Lower lobe of right lung (tissue), 2 donors: ENCODE data around the gene ZFTA. TPM values are rescaled to one million over a fixed set of nuclear protein-coding genes. Genes with fewer than 3 reads are reported as not detected.
"Not testable (repeated sequence)": the region's sequence is repeated elsewhere in the genome, so short reads cannot be mapped to it uniquely, and the experiment has no call there.

Experiments used
- ATAC-seq, 2 donors: fragments of 200-7000 bp; cut with Tn5 transposase; one replicate each; pipeline ENCODE4 v1.9.1; 2020 to 2022; ENCODE audit warnings: mild to moderate bottlenecking in 2 of 2, moderate library complexity in 2 of 2
- DNase-seq: peaks from one replicate; pipeline ENCODE4 v3.0.0-alpha.2; 2020
- H3K27ac ChIP-seq: fragments of 200-600 bp; one replicate; pipeline ENCODE4 v1.8.0; 2022
- H3K27me3 ChIP-seq: fragments of 200-600 bp; one replicate; pipeline ENCODE4 v1.8.0; 2022; ENCODE audit warnings: low read depth
- H3K36me3 ChIP-seq: fragments of 200-600 bp; one replicate; pipeline ENCODE4 v1.8.0; 2022; ENCODE audit warnings: mild to moderate bottlenecking
- H3K4me1 ChIP-seq: fragments of 200-600 bp; one replicate; pipeline ENCODE4 v1.8.0; 2022
- H3K4me3 ChIP-seq: fragments of 200-600 bp; one replicate; pipeline ENCODE4 v1.8.0; 2022; ENCODE audit warnings: mild to moderate bottlenecking
- H3K9me3 ChIP-seq: fragments of 200-600 bp; one replicate; pipeline ENCODE4 v1.8.0; 2022
- CTCF ChIP-seq: fragments of 200-600 bp; IDR thresholded peaks from one replicate; pipeline ENCODE4 v1.8.0; 2022; ENCODE audit warnings: antibody characterized with exemption, mild to moderate bottlenecking
- intact Hi-C: fragments of 100-400 bp; cut with DNase I; formaldehyde crosslinking; loops from one replicate; pipeline ENCODE4 v1.11.0; 2022
- total RNA-seq: library from RNA; stranded (reverse); fragmentation: NEBNext Ultra II Directional; extraction: Animal tissue kit (Norgen Biotek cat#: 25700); gene quantifications from one replicate; pipeline ENCODE4 v1.2.1, GENCODE V29; 2021
- donor health status: DM: no; HTN: yes; CAD: no; lungs with severe emphysema.

ZFTA gene
- total RNA-seq, 1 donor from 2014 or later = 9.3 TPM

DNA sequence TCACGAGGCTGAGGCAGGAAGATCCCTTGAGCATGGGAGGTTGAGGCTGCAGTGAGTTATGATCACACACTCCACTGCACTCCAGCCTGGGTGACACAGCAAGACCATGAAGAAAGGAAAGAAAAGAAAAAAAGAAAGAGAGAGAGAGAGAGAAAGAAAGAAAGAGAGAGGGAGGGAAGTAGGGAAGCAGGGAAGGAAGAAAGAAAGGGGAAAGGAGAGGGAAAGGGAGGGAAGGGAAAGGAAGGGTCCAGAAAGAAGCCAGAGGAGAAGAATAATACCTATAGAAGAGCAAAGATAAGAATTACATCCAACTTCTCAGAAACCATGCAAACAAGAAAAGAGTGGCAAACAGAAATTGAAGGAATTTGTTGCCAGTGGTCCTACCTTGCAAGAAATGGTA is 17.2 kb upstream of the ZFTA start:
- no peak for TF ChIP-seq CTCF
- H3K4me1 ChIP-seq = no peaks in the 10 kb centered on the region
- no peak for ATAC-seq
- H3K36me3 ChIP-seq = no peaks in the 10 kb centered on the region
- H3K9me3 ChIP-seq = no peaks in the 10 kb centered on the region
- H3K4me3 ChIP-seq = no peak overlapping the region
- H3K27me3 ChIP-seq = no peaks in the 10 kb centered on the region
- no peak overlapping the region for H3K27ac ChIP-seq
- intact Hi-C loops = no loop called here
- no peak for DNase-seq

- intact Hi-C loops = no loop called here
- Histone ChIP-seq H3K27me3 (no peaks in the 10 kb centered on the region), H3K36me3 (no peaks in the 10 kb centered on the region), H3K27ac (no peak overlapping the region), H3K9me3 (no peaks in the 10 kb centered on the region), H3K4me3 (no peak overlapping the region), H3K4me1 (no peaks in the 10 kb centered on the region)
- ATAC-seq (peak; percentile 56 to 77), DNase-seq (peak; percentile 57)
- no peak for TF ChIP-seq CTCF
Observed at GRCh38 chr11:63783925-63784592, 15.5 kb upstream of the ZFTA start.

- no peaks in the 10 kb centered on the region for H3K4me1 ChIP-seq
- intact Hi-C loops = no loop called here
- H3K36me3 ChIP-seq = no peaks in the 10 kb centered on the region
- H3K27me3 ChIP-seq = no peaks in the 10 kb centered on the region
- TF ChIP-seq CTCF = no peak
- ATAC-seq (no peak), DNase-seq (no peak)
- no peak overlapping the region for H3K4me3 ChIP-seq
- H3K27ac ChIP-seq = no peak overlapping the region
- H3K9me3 ChIP-seq = no peaks in the 10 kb centered on the region
Observed at GRCh38 chr11:63782749-63783148, 14.2 kb upstream of the ZFTA start.

GRCh38 chr11:63779039-63779438 is 10.5 kb upstream of the ZFTA start:
- no peak for TF ChIP-seq CTCF
- H3K4me3 ChIP-seq = no peak overlapping the region

DNA sequence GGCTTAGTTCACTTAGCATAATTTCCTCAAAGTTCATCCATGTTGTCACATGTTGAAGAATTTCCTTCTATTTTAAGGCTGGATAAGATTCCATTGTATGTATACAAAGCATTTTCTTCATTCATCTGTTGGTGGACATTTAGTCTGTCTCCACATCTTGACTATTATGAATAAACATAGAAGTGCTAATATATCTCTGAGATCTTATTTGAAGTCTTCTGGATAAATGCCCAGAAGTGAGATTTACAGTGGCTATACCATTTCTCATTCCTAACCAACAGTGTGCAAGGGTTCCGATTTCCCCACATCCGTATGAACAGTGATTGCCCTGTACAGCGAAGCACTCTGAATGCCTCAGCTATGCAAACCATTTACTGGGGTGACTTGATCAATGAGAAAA is 6.6 kb upstream of the ZFTA start:
- H3K27ac ChIP-seq = no peak overlapping the region
- DNase-seq (no peak), ATAC-seq (no peak)
- no peak overlapping the region for H3K4me3 ChIP-seq
- no peaks in the 10 kb centered on the region for H3K27me3 ChIP-seq
- H3K4me1 ChIP-seq = no peaks in the 10 kb centered on the region
- TF ChIP-seq CTCF = no peak
- H3K9me3 ChIP-seq = no peaks in the 10 kb centered on the region
- intact Hi-C loops = no loop called here
- H3K36me3 ChIP-seq = no peaks in the 10 kb centered on the region

More at GRCh38 chr11:63779039-63779438, 10.5 kb upstream of the ZFTA start:
- DNase-seq (no peak), ATAC-seq (no peak)
- H3K27me3 ChIP-seq = no peaks in the 10 kb centered on the region
- intact Hi-C loops = no loop called here
- no peaks in the 10 kb centered on the region for H3K4me1 ChIP-seq
- H3K27ac ChIP-seq = no peak overlapping the region
- H3K36me3 ChIP-seq = no peaks in the 10 kb centered on the region
- H3K9me3 ChIP-seq = no peaks in the 10 kb centered on the region

DNA sequence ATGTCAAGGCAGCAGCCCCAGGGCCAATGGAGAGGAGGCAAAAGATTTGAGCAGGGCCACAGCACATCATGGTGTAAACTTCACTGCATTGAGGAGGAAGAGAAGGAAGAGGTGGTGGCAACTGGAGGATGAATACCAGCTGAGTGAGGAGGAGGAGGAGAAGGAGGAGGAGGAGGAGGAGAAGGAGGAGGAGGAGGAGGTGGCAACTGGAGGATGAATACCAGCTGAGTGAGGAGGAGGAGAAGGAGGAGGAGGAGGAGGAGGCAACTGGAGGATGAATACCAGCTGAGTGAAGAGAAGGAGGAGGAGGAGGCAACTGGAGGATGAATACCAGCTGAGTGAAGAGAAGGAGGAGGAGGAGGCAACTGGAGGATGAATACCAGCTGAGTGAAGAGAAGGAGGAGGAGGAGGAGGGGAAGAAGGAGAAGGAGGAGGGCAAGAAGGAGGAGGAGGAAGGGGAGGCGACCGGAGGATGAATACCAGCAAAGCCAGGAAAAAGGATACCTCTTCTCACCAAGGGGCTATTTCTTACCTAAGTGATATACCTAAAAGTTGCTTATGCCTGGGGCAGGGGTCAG is 3.3 kb upstream of the ZFTA start:
- ATAC-seq, intact Hi-C loops: not testable (repeated sequence)

More for the DNA sequence above, 3.3 kb upstream of the ZFTA start:
- H3K27ac ChIP-seq, H3K36me3 ChIP-seq, DNase-seq, H3K27me3 ChIP-seq, H3K4me1 ChIP-seq, H3K4me3 ChIP-seq, H3K9me3 ChIP-seq: not testable (repeated sequence)
